ENCODE data around the gene HCAR3. TPM values are rescaled to one million over a fixed set of nuclear protein-coding genes. Genes with fewer than 3 reads are reported as not detected.

The HCAR3 gene
- total and polyA plus RNA-seq, 2 experiments from 2014 or later: not detected

- TF ChIP-seq STAT1 (IDR thresholded peaks at IDR 0.05; ENCODE audit: unreplicated experiment) (no peak), ZNF114 (CRISPR knock-in tag; IDR thresholded peaks at IDR 0.05) (no peak), NANOG (IDR thresholded peaks at IDR 0.05; ENCODE audit: borderline replicate concordance) (no peak), POLR2AphosphoS5 (IDR thresholded peaks at IDR 0.05; ENCODE audit: low read depth) (no peak), EZH2 (IDR thresholded peaks at IDR 0.05; ENCODE audit: low read depth, unreplicated experiment) (no peak), EZH2phosphoT487 (IDR thresholded peaks at IDR 0.05; ENCODE audit: unreplicated experiment) (no peak)
- TF ChIP-seq, protein P1, sequence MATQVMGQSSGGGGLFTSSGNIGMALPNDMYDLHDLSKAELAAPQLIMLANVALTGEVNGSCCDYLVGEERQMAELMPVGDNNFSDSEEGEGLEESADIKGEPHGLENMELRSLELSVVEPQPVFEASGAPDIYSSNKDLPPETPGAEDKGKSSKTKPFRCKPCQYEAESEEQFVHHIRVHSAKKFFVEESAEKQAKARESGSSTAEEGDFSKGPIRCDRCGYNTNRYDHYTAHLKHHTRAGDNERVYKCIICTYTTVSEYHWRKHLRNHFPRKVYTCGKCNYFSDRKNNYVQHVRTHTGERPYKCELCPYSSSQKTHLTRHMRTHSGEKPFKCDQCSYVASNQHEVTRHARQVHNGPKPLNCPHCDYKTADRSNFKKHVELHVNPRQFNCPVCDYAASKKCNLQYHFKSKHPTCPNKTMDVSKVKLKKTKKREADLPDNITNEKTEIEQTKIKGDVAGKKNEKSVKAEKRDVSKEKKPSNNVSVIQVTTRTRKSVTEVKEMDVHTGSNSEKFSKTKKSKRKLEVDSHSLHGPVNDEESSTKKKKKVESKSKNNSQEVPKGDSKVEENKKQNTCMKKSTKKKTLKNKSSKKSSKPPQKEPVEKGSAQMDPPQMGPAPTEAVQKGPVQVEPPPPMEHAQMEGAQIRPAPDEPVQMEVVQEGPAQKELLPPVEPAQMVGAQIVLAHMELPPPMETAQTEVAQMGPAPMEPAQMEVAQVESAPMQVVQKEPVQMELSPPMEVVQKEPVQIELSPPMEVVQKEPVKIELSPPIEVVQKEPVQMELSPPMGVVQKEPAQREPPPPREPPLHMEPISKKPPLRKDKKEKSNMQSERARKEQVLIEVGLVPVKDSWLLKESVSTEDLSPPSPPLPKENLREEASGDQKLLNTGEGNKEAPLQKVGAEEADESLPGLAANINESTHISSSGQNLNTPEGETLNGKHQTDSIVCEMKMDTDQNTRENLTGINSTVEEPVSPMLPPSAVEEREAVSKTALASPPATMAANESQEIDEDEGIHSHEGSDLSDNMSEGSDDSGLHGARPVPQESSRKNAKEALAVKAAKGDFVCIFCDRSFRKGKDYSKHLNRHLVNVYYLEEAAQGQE (IDR thresholded peaks at IDR 0.05; ENCODE audit: unreplicated experiment): no peak
- TF ChIP-seq, protein P2, sequence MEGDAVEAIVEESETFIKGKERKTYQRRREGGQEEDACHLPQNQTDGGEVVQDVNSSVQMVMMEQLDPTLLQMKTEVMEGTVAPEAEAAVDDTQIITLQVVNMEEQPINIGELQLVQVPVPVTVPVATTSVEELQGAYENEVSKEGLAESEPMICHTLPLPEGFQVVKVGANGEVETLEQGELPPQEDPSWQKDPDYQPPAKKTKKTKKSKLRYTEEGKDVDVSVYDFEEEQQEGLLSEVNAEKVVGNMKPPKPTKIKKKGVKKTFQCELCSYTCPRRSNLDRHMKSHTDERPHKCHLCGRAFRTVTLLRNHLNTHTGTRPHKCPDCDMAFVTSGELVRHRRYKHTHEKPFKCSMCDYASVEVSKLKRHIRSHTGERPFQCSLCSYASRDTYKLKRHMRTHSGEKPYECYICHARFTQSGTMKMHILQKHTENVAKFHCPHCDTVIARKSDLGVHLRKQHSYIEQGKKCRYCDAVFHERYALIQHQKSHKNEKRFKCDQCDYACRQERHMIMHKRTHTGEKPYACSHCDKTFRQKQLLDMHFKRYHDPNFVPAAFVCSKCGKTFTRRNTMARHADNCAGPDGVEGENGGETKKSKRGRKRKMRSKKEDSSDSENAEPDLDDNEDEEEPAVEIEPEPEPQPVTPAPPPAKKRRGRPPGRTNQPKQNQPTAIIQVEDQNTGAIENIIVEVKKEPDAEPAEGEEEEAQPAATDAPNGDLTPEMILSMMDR (conservative IDR thresholded peaks at IDR 0.05; ENCODE audit: low read depth in 2 of 2): no peak
These were observed 29.5 kb downstream of the HCAR3 start (continued) for GRCh38 chr12:122687086-122687485.

GRCh38 chr12:122686538-122686937 is 30.1 kb downstream of the HCAR3 start:
- H3K9me3 Mint-ChIP-seq: no peaks in the 10 kb centered on the region
- TF ChIP-seq EZH2phosphoT487 (IDR thresholded peaks at IDR 0.05; ENCODE audit: unreplicated experiment) (no peak), ZNF114 (CRISPR knock-in tag; IDR thresholded peaks at IDR 0.05) (no peak), ZNF331 (CRISPR knock-in tag; IDR thresholded peaks at IDR 0.05; ENCODE audit: low read depth) (no peak), NANOG (IDR thresholded peaks at IDR 0.05; ENCODE audit: borderline replicate concordance) (no peak)
- TF ChIP-seq, protein P3, sequence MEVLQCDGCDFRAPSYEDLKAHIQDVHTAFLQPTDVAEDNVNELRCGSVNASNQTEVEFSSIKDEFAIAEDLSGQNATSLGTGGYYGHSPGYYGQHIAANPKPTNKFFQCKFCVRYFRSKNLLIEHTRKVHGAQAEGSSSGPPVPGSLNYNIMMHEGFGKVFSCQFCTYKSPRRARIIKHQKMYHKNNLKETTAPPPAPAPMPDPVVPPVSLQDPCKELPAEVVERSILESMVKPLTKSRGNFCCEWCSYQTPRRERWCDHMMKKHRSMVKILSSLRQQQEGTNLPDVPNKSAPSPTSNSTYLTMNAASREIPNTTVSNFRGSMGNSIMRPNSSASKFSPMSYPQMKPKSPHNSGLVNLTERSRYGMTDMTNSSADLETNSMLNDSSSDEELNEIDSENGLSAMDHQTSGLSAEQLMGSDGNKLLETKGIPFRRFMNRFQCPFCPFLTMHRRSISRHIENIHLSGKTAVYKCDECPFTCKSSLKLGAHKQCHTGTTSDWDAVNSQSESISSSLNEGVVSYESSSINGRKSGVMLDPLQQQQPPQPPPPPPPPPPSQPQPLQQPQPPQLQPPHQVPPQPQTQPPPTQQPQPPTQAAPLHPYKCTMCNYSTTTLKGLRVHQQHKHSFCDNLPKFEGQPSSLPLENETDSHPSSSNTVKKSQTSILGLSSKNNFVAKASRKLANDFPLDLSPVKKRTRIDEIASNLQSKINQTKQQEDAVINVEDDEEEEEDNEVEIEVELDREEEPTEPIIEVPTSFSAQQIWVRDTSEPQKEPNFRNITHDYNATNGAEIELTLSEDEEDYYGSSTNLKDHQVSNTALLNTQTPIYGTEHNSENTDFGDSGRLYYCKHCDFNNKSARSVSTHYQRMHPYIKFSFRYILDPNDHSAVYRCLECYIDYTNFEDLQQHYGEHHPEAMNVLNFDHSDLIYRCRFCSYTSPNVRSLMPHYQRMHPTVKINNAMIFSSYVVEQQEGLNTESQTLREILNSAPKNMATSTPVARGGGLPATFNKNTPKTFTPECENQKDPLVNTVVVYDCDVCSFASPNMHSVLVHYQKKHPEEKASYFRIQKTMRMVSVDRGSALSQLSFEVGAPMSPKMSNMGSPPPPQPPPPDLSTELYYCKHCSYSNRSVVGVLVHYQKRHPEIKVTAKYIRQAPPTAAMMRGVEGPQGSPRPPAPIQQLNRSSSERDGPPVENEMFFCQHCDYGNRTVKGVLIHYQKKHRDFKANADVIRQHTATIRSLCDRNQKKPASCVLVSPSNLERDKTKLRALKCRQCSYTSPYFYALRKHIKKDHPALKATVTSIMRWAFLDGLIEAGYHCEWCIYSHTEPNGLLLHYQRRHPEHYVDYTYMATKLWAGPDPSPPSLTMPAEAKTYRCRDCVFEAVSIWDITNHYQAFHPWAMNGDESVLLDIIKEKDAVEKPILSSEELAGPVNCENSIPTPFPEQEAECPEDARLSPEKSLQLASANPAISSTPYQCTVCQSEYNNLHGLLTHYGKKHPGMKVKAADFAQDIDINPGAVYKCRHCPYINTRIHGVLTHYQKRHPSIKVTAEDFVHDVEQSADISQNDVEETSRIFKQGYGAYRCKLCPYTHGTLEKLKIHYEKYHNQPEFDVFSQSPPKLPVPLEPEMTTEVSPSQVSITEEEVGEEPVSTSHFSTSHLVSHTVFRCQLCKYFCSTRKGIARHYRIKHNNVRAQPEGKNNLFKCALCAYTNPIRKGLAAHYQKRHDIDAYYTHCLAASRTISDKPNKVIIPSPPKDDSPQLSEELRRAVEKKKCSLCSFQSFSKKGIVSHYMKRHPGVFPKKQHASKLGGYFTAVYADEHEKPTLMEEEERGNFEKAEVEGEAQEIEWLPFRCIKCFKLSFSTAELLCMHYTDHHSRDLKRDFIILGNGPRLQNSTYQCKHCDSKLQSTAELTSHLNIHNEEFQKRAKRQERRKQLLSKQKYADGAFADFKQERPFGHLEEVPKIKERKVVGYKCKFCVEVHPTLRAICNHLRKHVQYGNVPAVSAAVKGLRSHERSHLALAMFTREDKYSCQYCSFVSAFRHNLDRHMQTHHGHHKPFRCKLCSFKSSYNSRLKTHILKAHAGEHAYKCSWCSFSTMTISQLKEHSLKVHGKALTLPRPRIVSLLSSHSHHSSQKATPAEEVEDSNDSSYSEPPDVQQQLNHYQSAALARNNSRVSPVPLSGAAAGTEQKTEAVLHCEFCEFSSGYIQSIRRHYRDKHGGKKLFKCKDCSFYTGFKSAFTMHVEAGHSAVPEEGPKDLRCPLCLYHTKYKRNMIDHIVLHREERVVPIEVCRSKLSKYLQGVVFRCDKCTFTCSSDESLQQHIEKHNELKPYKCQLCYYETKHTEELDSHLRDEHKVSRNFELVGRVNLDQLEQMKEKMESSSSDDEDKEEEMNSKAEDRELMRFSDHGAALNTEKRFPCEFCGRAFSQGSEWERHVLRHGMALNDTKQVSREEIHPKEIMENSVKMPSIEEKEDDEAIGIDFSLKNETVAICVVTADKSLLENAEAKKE (CRISPR knock-in tag; IDR thresholded peaks at IDR 0.05): no peak
- TF ChIP-seq, protein P1 (IDR thresholded peaks at IDR 0.05; ENCODE audit: unreplicated experiment): no peak
- ATAC-seq: no peak
- no peak for DNase-seq (ENCODE audit: low spot score)
- Histone ChIP-seq H3K4me1 (ENCODE audit: insufficient read depth) (no peaks in the 10 kb centered on the region), H3K27ac (ENCODE audit: low read depth) (no peak overlapping the region), H3K4me2 (no peak overlapping the region), H3K4me3 (no peak overlapping the region), H3F3A (replicated peaks; ENCODE audit: low read depth) (no peaks in the 10 kb centered on the region), H3K79me2 (replicated peaks; ENCODE audit: insufficient read depth) (no peaks in the 10 kb centered on the region), H3K9me2 (ENCODE audit: insufficient read depth) (no peaks in the 10 kb centered on the region), H3K36me3 (ENCODE audit: insufficient read depth) (no peaks in the 10 kb centered on the region), H4K20me1 (replicated peaks; ENCODE audit: insufficient read depth) (no peaks in the 10 kb centered on the region), H2AFZ (no peak overlapping the region), H3K27me3 (ENCODE audit: insufficient read depth) (no peaks in the 10 kb centered on the region)
- no peak overlapping the region for H3K4me3 Mint-ChIP-seq
- no peak overlapping the region for H3K27ac Mint-ChIP-seq
- no peaks in the 10 kb centered on the region for H3K36me3 Mint-ChIP-seq (ENCODE audit: low read depth)
- H3K27me3 Mint-ChIP-seq (ENCODE audit: insufficient read depth, low read depth, poor library complexity): peaks cover 2% of the 10 kb centered on the region
- H3K4me1 Mint-ChIP-seq: peaks cover 3% of the 10 kb centered on the region
